HUES6 (cell line): ENCODE results near the gene CCDC142.

Experiments
- H3K27ac ChIP-seq: 2 replicates; pipeline ENCODE4 v1.7.0; 2013; ENCODE audit warnings: low read depth, mild to moderate bottlenecking, low read length, inconsistent platforms
- H3K27me3 ChIP-seq: 2 replicates; pipeline ENCODE4 v1.6.1; 2013; ENCODE audit warnings: low read length; ENCODE audit not compliant: control insufficient read depth, insufficient read depth
- H3K36me3 ChIP-seq: 2 replicates; pipeline ENCODE4 v1.6.1; 2013; ENCODE audit warnings: low read length; ENCODE audit not compliant: control insufficient read depth, insufficient read depth
- H3K4me1 ChIP-seq: 2 replicates; pipeline ENCODE4 v1.6.1; 2013; ENCODE audit warnings: low read length; ENCODE audit not compliant: control insufficient read depth, insufficient read depth
- H3K4me3 ChIP-seq: 2 replicates; pipeline ENCODE4 v1.5.1; 2013; ENCODE audit warnings: low read depth, low read length
- H3K9ac ChIP-seq: one replicate; pipeline ENCODE4 v1.6.1; 2013; ENCODE audit warnings: mild to moderate bottlenecking, low read length
- H3K9me3 ChIP-seq: 2 replicates; pipeline ENCODE4 v1.6.1; 2013; ENCODE audit warnings: low read depth, low read length; ENCODE audit not compliant: control insufficient read depth, insufficient read depth

Gene CCDC142

DNA sequence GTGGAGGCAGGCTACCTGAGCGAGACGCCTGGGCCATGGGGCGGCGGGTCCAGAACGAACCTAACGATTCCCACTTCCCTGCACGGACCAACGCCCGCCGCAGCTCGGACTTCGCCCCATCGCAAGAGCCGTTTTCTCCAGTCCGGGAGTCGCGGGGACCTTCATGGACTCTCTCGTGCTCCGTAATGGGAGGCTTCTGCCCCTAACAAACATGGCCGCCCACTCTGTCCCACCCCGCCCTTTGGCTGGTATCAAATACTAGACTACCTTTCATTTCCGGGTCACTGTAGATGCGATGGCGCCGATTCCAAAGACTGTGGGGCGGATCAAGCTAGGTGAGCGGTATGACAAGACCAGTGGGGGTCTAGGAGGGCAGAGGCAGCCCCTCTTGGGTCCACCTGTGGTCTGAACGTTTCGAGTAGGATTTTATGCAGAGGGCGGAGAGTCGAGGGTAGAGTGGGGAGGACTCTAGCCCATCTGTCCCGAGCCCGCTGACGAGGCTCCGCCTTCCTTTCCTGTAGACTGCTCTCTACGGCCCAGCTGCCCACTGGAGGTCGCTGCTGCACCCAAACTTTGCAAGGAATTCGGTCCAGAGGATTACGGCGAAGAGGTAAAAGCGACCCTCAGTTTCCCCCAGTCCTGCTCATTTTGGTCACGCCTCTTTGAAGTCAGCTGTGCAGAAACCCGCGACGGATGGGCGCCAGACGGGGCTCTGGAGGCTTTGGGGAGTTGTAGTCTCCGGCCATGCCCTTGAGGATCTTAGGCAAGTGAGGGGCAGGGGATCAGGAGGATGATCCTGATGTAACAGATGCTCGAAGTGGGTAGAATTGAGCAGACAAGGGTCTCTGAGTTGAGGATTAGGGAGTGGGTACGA is at the start of gene CCDC142, which contains the start of gene TTC31:
TSS of gene CCDC142 (minus strand) at position 198 of the 874 bp plus-strand sequence. CDS start at position 37, 161 bp downstream.
TSS of gene TTC31 (plus strand) at position 281 of the 874 bp plus-strand sequence. CDS start at position 296, 15 bp downstream.
- peaks cover 28% of the 10 kb centered on the region for H3K36me3 ChIP-seq
- H3K9ac ChIP-seq: peak within 1 kb of the TSS; percentile 85
- no peaks in the 10 kb centered on the region for H3K27me3 ChIP-seq
- no peaks in the 10 kb centered on the region for H3K9me3 ChIP-seq
- H3K4me1 ChIP-seq: peaks cover 5% of the 10 kb centered on the region; the same call in 1 of the 2 replicates
- H3K4me3 ChIP-seq: peak within 1 kb of the TSS; percentile 96
- H3K27ac ChIP-seq: peak within 1 kb of the TSS; percentile 71

- H3K27me3 ChIP-seq: no peaks in the 10 kb centered on the region
- no peak overlapping the region for H3K9ac ChIP-seq
- no peak overlapping the region for H3K27ac ChIP-seq
- H3K4me1 ChIP-seq: peaks cover 9% of the 10 kb centered on the region; the same call in 1 of the 2 replicates
- H3K36me3 ChIP-seq: peaks cover 44% of the 10 kb centered on the region
- no peaks in the 10 kb centered on the region for H3K9me3 ChIP-seq
- no peak overlapping the region for H3K4me3 ChIP-seq
These were observed 49.4 kb upstream of the CCDC142 start for GRCh38 chr2:74532222-74532621.

DNA sequence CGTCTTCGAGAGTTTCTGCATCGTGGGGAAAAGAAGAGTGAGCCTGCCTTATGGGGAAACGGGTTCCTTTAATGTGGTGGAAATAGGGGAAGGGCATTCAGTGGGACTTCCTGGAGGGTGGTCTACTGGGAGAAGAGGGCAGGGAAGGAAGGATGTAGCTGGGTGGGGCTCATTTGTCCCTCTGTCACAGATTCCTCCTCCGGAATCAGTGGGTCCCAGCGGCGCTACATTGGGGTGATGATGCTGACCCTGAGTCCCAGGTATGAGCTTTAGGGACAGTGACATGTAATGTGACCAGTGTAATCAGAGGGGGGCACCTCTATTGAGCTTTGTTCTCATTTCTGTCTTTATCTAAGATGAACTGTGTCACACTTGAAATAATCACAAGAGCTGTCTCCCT is 48.9 kb upstream of the CCDC142 start:
- Histone ChIP-seq H3K4me1 (peaks cover 9% of the 10 kb centered on the region; the same call in 1 of the 2 replicates), H3K27ac (no peak overlapping the region), H3K36me3 (peaks cover 49% of the 10 kb centered on the region), H3K9ac (no peak overlapping the region), H3K4me3 (no peak overlapping the region), H3K27me3 (no peaks in the 10 kb centered on the region), H3K9me3 (no peaks in the 10 kb centered on the region)

GRCh38 chr2:74530239-74531187 is 47.7 kb upstream of the CCDC142 start:
- Histone ChIP-seq H3K27ac (no peak overlapping the region; the same call in 1 of the 2 replicates), H3K27me3 (no peaks in the 10 kb centered on the region), H3K9me3 (no peaks in the 10 kb centered on the region), H3K4me3 (peak overlapping the region; percentile 99), H3K36me3 (peaks cover 58% of the 10 kb centered on the region), H3K9ac (peak overlapping the region; percentile 62), H3K4me1 (peaks cover 12% of the 10 kb centered on the region)

DNA sequence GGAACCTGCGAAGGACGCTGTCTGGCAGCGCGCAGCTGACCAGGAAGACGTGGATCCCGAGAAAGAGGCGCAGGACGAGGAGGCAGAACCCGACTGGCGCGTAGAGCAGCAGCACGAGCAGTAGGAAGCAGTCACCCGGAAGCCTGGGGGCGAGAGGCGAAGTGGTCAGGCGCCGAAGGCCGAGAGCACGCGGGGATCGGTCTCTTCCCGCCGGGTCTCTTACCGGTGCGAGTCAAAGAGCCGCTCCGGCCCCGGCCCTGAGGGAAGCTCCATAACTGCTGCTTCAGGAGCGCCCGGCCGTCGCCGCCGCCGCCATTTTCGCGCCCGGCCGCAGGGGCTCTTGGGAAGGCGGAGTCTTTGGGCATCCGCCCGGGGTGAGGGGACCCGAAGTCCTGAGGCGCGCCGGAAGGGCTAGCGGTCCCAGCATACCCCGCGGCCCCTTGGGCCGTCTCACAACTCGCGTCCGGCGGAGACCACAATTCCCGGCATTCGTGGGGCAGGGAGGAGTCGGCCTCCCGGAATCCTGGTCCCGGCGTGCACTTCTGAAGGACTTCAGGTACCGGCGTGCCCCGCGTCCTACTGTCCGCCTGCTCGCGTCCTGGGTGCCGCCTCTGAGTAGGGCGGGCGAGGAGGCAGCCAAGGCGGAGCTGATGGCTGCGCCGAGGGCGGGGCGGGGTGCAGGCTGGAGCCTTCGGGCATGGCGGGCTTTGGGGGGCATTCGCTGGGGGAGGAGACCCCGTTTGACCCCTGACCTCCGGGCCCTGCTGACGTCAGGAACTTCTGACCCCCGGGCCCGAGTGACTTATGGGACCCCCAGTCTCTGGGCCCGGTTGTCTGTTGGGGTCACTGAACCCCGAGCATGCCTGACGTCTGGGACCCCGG is 46.8 kb upstream of the CCDC142 start, which contains the start of the genes AUP1 and HTRA2:
TSS of gene AUP1 (minus strand) at position 350 of the 882 bp plus-strand sequence. CDS start at position 273, 77 bp downstream.
TSS of gene HTRA2 (plus strand) at position 577 of the 882 bp plus-strand sequence. CDS start at position 651, 74 bp downstream.
- no peaks in the 10 kb centered on the region for H3K27me3 ChIP-seq
- peak within 1 kb of the TSS; percentile 97 for H3K9ac ChIP-seq
- peaks cover 57% of the 10 kb centered on the region for H3K36me3 ChIP-seq
- H3K4me1 ChIP-seq: peaks cover 12% of the 10 kb centered on the region
- H3K27ac ChIP-seq: peak within 1 kb of the TSS; percentile 90
- no peaks in the 10 kb centered on the region for H3K9me3 ChIP-seq
- H3K4me3 ChIP-seq: peak within 1 kb of the TSS; percentile 99

GRCh38 chr2:74528600-74529356 is 46.0 kb upstream of the CCDC142 start:
- peak overlapping the region; percentile 99 for H3K4me3 ChIP-seq
- no peaks in the 10 kb centered on the region for H3K27me3 ChIP-seq
- no peaks in the 10 kb centered on the region for H3K9me3 ChIP-seq
- peaks cover 12% of the 10 kb centered on the region for H3K4me1 ChIP-seq
- peak overlapping the region; percentile 97 for H3K9ac ChIP-seq
- H3K36me3 ChIP-seq: peaks cover 50% of the 10 kb centered on the region
- H3K27ac ChIP-seq: peak overlapping the region; percentile 90

DNA sequence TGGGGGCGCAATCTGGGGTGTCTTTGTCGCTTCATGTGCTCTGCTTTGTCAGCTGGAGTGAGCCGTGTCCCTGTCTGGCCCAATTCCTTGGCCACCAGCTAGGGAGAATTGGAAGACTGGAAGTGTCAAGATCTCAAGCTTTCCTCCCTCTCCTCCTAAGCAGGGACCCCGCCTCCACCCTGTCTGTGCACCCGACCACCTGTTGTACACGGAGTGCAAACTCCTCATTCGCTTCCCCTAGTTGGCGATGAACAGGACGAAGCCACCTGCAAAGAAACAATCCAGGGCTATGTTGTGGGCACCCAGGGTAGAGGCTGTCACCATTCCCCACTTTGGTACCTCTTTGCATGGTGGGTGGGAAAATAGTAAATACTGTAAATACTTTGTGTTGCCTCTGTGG is 44.9 kb upstream of the CCDC142 start:
- Histone ChIP-seq H3K27me3 (peaks cover 6% of the 10 kb centered on the region; the same call in 1 of the 2 replicates), H3K4me1 (peaks cover 12% of the 10 kb centered on the region), H3K9ac (no peak overlapping the region), H3K4me3 (no peak overlapping the region), H3K36me3 (peaks cover 41% of the 10 kb centered on the region), H3K9me3 (no peaks in the 10 kb centered on the region), H3K27ac (no peak overlapping the region)

GRCh38 chr2:74526649-74527230 is 43.9 kb upstream of the CCDC142 start:
- Histone ChIP-seq H3K4me3 (no peak overlapping the region), H3K27ac (no peak overlapping the region), H3K9ac (no peak overlapping the region), H3K27me3 (peaks cover 16% of the 10 kb centered on the region; the same call in 1 of the 2 replicates), H3K36me3 (peaks cover 31% of the 10 kb centered on the region), H3K9me3 (no peaks in the 10 kb centered on the region), H3K4me1 (peaks cover 12% of the 10 kb centered on the region)
